ENCODE measurements around the gene IL23R. TPM values are rescaled to one million over a fixed set of nuclear protein-coding genes. Genes with fewer than 3 reads are reported as not detected.

The IL23R gene
- polyA plus RNA-seq, 1 donor (not counting 4 experiments of a cell fraction or from before 2014, with no cell fraction given), result not detected

DNA sequence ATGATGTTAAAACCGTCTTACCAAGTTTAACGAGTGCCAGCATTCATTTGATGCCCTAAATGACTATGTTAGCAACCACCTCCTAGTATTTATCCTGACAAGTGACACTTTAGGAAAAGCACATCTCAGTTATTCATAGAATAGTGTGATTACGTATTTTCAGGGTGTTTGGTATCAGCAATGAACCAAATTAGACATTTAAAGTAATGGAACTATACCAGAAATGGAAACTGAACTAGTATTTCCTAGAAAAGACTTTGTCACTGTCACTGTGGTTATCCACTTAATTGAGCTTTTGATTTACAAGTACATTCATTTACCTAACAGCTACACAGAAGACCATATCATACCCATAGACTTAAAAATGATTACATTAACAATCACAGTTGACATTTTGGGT is 137.8 kb downstream of the IL23R start:
- Histone ChIP-seq H2AFZ (ENCODE audit: control insufficient read depth, low read length) (no peak overlapping the region), H3K27ac (ENCODE audit: control insufficient read depth, insufficient read depth, low read length) (no peak overlapping the region), H3K27me3 (ENCODE audit: control insufficient read depth, extremely low read depth, insufficient read depth, low read length) (no peaks in the 10 kb centered on the region), H3K79me2 (ENCODE audit: control insufficient read depth, insufficient read depth, low read length) (no peaks in the 10 kb centered on the region), H3K4me3 (ENCODE audit: control insufficient read depth in 2 of 3, extremely low read depth in 1 of 3, insufficient read depth in 2 of 3, low read depth in 1 of 3, low read length in 3 of 3) (no peak overlapping the region), H3K36me3 (ENCODE audit: control insufficient read depth in 2 of 2, extremely low read depth in 1 of 2, insufficient read depth in 2 of 2, low read length in 2 of 2) (no peaks in the 10 kb centered on the region), H3K9ac (ENCODE audit: control insufficient read depth, extremely low read depth, insufficient read depth, low read length) (no peak overlapping the region), H4K20me1 (ENCODE audit: control insufficient read depth, extremely low read depth, insufficient read depth, low read length) (no peaks in the 10 kb centered on the region), H3K4me2 (ENCODE audit: control insufficient read depth, extremely low read depth, insufficient read depth, low read depth, low read length) (no peak overlapping the region), H3K4me1 (ENCODE audit: control insufficient read depth, extremely low read depth, insufficient read depth, low read length) (no peaks in the 10 kb centered on the region), H3K9me3 (ENCODE audit: control insufficient read depth, low read depth, low read length) (no peaks in the 10 kb centered on the region), H3K9me1 (ENCODE audit: control insufficient read depth, extremely low read depth, insufficient read depth, low read length) (no peaks in the 10 kb centered on the region)
- FAIRE-seq, result no peak
- TF ChIP-seq, protein P1, sequence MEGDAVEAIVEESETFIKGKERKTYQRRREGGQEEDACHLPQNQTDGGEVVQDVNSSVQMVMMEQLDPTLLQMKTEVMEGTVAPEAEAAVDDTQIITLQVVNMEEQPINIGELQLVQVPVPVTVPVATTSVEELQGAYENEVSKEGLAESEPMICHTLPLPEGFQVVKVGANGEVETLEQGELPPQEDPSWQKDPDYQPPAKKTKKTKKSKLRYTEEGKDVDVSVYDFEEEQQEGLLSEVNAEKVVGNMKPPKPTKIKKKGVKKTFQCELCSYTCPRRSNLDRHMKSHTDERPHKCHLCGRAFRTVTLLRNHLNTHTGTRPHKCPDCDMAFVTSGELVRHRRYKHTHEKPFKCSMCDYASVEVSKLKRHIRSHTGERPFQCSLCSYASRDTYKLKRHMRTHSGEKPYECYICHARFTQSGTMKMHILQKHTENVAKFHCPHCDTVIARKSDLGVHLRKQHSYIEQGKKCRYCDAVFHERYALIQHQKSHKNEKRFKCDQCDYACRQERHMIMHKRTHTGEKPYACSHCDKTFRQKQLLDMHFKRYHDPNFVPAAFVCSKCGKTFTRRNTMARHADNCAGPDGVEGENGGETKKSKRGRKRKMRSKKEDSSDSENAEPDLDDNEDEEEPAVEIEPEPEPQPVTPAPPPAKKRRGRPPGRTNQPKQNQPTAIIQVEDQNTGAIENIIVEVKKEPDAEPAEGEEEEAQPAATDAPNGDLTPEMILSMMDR (optimal IDR thresholded peaks at IDR 0.05 in 1 of 3, IDR thresholded peaks at IDR 0.05 in 1 of 3, conservative IDR thresholded peaks at IDR 0.05 in 1 of 3; ENCODE audit: extremely low read depth in 1 of 3, insufficient read depth in 2 of 3, low read length in 3 of 3), result no peak
- TF ChIP-seq EZH2 (IDR thresholded peaks at IDR 0.05; ENCODE audit: low read length), result no peak
- DNase-seq (ENCODE audit: low read depth, low spot score), result no peak
- dilution Hi-C loops (cut with MboI; ENCODE audit: extremely low pct_ligation_motif_present, low sequenced_read_pairs), result no loop called here

DNA sequence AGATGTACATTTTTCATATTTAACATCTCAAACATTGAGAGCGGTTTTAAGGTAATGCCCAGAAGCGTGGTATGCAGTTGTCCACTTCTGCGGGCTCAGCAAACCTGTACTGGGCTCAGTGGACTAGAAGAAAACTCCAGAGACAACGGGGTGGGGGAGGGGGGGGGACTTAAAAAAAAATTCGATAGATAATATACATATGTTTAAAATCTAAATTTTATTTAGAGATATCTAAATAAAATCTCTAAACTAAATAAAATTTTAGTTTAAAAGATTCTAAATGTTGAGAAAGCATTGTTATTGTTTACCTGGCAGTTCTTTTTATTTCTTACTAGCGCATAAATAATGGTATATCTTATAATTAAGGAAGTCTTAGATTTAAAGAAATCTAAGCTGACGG is 140.3 kb downstream of the IL23R start:
- DNase-seq (ENCODE audit: low read depth, low spot score) (no peak), FAIRE-seq (no peak)
- TF ChIP-seq, protein P1 (optimal IDR thresholded peaks at IDR 0.05 in 1 of 3, IDR thresholded peaks at IDR 0.05 in 1 of 3, conservative IDR thresholded peaks at IDR 0.05 in 1 of 3; ENCODE audit: extremely low read depth in 1 of 3, insufficient read depth in 2 of 3, low read length in 3 of 3), result no peak
- TF ChIP-seq EZH2 (IDR thresholded peaks at IDR 0.05; ENCODE audit: low read length), result no peak
- Histone ChIP-seq H3K9ac (ENCODE audit: control insufficient read depth, extremely low read depth, insufficient read depth, low read length) (no peak overlapping the region), H2AFZ (ENCODE audit: control insufficient read depth, low read length) (no peak overlapping the region), H3K9me3 (ENCODE audit: control insufficient read depth, low read depth, low read length) (no peaks in the 10 kb centered on the region), H3K79me2 (ENCODE audit: control insufficient read depth, insufficient read depth, low read length) (no peaks in the 10 kb centered on the region), H3K36me3 (ENCODE audit: control insufficient read depth in 2 of 2, extremely low read depth in 1 of 2, insufficient read depth in 2 of 2, low read length in 2 of 2) (no peaks in the 10 kb centered on the region), H4K20me1 (ENCODE audit: control insufficient read depth, extremely low read depth, insufficient read depth, low read length) (no peaks in the 10 kb centered on the region), H3K27me3 (ENCODE audit: control insufficient read depth, extremely low read depth, insufficient read depth, low read length) (no peaks in the 10 kb centered on the region), H3K4me1 (ENCODE audit: control insufficient read depth, extremely low read depth, insufficient read depth, low read length) (no peaks in the 10 kb centered on the region), H3K27ac (ENCODE audit: control insufficient read depth, insufficient read depth, low read length) (no peak overlapping the region), H3K4me3 (ENCODE audit: control insufficient read depth in 2 of 3, extremely low read depth in 1 of 3, insufficient read depth in 2 of 3, low read depth in 1 of 3, low read length in 3 of 3) (no peak overlapping the region), H3K9me1 (ENCODE audit: control insufficient read depth, extremely low read depth, insufficient read depth, low read length) (no peaks in the 10 kb centered on the region), H3K4me2 (ENCODE audit: control insufficient read depth, extremely low read depth, insufficient read depth, low read depth, low read length) (no peak overlapping the region)
- dilution Hi-C loops (cut with MboI; ENCODE audit: extremely low pct_ligation_motif_present, low sequenced_read_pairs), result no loop called here
